GM10248 (cell line): ENCODE data around the gene SFMBT1.

ENCODE experiments used
- CTCF ChIA-PET: fragments of 300-600 bp; sonication (Branson Sonifier 250); formaldehyde crosslinking; extraction: SDS; loops from one replicate; lab custom pipeline; 2021; ENCODE audit warnings: antibody characterized with exemption; lab: Yijun Ruan, JAX
- POLR2A ChIA-PET: fragments of 350-650 bp; sonication (Branson Sonifier 250); formaldehyde crosslinking; extraction: SDS; loops from one replicate; lab custom pipeline; 2020; ENCODE audit warnings: antibody characterized with exemption; lab: Yijun Ruan, JAX
- DNase-seq: peaks from one replicate; pipeline ENCODE4 v3.0.0; 2012; ENCODE audit errors: extremely low spot score
- TF ChIP-seq, protein P1 (sequence below): IDR thresholded peaks from 2 replicates; pipeline ENCODE4 v1.5.1; 2012; ENCODE audit warnings: mild to moderate bottlenecking, low read depth; ENCODE audit errors: extremely low read depth, missing control alignments, control extremely low read depth

The SFMBT1 gene

DNA sequence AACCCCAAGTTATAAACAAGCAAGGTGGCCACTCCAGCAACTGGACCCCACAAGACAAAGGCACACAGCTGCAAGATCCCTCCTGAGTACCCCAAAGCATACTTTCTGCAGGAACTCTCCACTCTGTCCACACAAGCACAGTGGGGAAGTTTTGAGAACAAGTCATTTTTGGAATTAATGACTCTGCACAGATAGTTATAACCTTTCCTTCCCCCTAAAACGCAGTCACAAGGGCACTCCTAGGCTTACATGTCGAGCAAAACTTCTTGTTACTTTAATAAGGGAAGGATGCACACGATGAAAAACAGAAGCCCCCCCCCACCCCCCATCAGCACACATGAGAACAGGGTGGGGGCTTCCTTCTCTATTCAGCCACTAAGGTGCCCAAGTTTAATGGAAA is 149.7 kb downstream of the SFMBT1 start:
- no peak for DNase-seq
- CTCF ChIA-PET: interaction anchor here (1.1 to 5.3 kb wide), 4 partner anchors 9 to 39 kb away, joined by 4 to 39 read pairs (median 4); no protein-coding TSS in a partner anchor
- TF ChIP-seq, protein P1, sequence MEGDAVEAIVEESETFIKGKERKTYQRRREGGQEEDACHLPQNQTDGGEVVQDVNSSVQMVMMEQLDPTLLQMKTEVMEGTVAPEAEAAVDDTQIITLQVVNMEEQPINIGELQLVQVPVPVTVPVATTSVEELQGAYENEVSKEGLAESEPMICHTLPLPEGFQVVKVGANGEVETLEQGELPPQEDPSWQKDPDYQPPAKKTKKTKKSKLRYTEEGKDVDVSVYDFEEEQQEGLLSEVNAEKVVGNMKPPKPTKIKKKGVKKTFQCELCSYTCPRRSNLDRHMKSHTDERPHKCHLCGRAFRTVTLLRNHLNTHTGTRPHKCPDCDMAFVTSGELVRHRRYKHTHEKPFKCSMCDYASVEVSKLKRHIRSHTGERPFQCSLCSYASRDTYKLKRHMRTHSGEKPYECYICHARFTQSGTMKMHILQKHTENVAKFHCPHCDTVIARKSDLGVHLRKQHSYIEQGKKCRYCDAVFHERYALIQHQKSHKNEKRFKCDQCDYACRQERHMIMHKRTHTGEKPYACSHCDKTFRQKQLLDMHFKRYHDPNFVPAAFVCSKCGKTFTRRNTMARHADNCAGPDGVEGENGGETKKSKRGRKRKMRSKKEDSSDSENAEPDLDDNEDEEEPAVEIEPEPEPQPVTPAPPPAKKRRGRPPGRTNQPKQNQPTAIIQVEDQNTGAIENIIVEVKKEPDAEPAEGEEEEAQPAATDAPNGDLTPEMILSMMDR: no peak
- POLR2A ChIA-PET: no interaction called here

DNA sequence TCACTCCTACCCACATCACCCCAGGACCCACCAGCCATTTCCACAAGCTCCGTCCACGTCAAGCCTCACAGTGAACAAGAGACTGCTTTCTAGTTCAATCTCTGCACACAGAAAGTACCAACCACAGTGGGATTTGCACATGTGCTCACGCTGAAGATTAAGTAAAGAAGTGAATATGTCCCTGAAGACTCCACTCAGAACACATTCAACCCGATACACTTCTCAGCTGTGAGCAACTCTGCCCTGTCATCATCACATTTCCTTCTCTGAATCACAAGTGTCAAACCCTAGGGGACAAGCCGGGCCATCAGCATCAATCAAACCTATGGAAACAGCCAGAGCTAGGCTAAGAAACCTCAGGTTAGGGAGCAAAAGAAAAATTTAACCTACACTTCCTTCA is 150.5 kb downstream of the SFMBT1 start:
- CTCF ChIA-PET: interaction anchor here (0.7 to 5.3 kb wide), 6 partner anchors 10 to 301 kb away, joined by 3 to 39 read pairs (median 4); no protein-coding TSS in a partner anchor
- TF ChIP-seq, protein P1: no peak
- POLR2A ChIA-PET: no interaction called here
- DNase-seq: no peak

DNA sequence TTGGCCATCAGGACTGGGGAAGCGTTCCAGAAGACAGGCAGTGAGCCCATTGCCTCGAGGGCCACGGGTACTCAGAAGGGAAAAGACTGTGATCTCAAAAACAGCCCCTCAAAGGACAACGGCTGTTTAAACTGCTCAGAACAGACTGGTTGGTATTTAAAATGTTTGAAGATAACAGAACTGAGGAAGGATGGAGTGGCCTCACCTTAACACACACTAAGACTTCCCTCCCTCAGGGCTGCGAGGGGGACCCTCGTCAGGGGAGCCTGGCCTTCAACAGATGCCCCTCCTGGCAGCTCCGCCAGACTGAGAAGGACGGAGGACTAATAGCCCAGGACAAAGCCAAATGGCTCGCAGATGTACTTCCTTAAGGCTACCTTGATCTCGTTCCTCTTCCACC is 151.1 kb downstream of the SFMBT1 start:
- ChIA-PET CTCF (interaction anchor here (0.7 to 5.3 kb wide), 5 partner anchors 14 to 302 kb away, joined by 3 to 39 read pairs (median 4); no protein-coding TSS in a partner anchor), POLR2A (no interaction called here)
- TF ChIP-seq, protein P1: no peak
- no peak for DNase-seq

DNA sequence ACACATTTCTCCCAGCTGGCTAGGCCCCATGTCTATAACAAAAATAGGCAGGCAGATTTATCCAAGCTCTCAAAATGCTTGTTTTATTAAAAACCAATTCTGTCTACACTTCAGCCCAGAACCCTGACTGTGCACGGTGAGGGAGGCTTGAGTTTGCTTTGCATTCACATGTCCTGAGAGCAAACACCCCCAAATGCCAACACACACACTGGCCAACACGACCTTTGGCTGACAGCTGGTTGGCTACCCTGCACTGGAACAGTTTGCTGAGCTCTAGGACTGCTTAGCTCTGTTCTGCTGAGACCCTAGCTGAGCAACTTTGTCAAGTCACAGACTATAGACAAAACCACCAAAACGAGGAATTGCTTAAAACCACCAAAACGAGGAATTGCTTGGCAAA is 152.2 kb downstream of the SFMBT1 start:
- CTCF ChIA-PET: interaction anchor here (0.9 to 5.3 kb wide), 6 partner anchors 11 to 210 kb away, joined by 3 to 39 read pairs (median 4); no protein-coding TSS in a partner anchor
- TF ChIP-seq, protein P1: no peak
- DNase-seq: no peak
- POLR2A ChIA-PET: no interaction called here

DNA sequence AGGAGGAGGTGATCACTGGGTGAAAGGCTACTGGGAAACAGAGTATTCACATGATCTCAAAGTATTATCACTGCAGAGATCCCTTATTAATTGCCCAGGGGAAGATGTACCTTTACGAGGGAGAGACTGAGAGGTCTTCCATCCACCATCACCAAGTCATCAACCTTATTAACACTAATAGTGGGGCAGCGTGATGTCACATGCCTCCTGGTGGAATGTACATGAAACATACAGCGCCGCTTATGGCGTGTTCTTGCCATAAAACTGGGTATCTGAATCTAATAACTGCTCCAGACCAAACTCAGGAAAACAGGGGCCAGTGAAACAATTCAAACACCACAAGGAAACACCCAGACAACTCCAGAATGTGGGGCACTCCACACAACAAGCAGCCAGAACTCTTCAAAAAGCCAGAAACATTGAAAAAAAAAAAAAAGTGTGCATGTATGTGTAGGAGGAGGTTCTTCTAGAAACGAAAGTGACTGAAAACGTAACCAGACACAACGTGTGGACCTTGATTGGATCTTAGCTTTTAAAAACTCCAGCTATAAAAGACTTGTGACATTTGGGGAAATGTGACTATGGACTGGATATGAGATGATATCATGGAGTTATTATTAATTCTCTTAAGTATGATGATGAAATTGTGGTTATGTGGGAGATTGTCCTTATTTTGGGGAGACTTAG is 153.1 kb downstream of the SFMBT1 start:
- ChIA-PET POLR2A (interaction anchor here (0.5 to 0.7 kb wide), 5 partner anchors 12 to 971 kb away, joined by 3 to 5 read pairs (median 3); no protein-coding TSS in a partner anchor), CTCF (interaction anchor here (0.9 to 5.3 kb wide), 6 partner anchors 12 to 211 kb away, joined by 3 to 39 read pairs (median 6); no protein-coding TSS in a partner anchor)
- peak; percentile 62 for DNase-seq
- TF ChIP-seq, protein P1: no peak

DNA sequence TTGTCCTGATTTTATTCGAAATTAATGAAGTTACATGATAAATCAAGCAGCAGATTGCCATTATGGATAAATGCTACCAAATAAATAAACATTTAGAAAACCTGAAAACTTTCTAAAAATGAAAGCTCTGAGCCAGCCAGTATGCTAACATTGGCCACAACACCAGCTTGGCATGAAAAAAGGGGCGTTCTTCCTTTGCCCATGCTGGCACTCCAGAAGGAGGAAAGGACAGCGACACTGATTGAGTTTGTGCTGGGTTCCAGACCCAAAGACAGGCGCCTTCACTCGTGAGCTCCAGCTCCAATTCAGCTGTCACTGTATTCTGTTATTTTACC is 153.6 kb downstream of the SFMBT1 start:
- POLR2A ChIA-PET: interaction anchor here (0.5 to 0.6 kb wide), 2 partner anchors 12 to 343 kb away, joined by 3 read pairs; no protein-coding TSS in a partner anchor

More for the DNA sequence above, 153.6 kb downstream of the SFMBT1 start:
- CTCF ChIA-PET: interaction anchor here (1.6 to 5.3 kb wide), 2 partner anchors 12 to 39 kb away, joined by 5 to 39 read pairs; no protein-coding TSS in a partner anchor
- TF ChIP-seq, protein P1: no peak
- no peak for DNase-seq
